HepG2 (cell line): ENCODE results near the gene TMEM198. TPM values are rescaled to one million over a fixed set of nuclear protein-coding genes. Genes with fewer than 3 reads are reported as not detected.

ENCODE experiments used
- CREM ChIP-seq, 2 experiments: sonication (generic) in 1 of 2; formaldehyde crosslinking in 1 of 2; IDR thresholded peaks; 2 replicates each; pipeline versions ENCODE4 v1.4.0 to v1.6.1; 2016 to 2020; ENCODE audit warnings: antibody characterized with exemption in 1 of 2, mild to moderate bottlenecking in 1 of 2, missing genetic modification reagents in 1 of 2
- HNRNPLL ChIP-seq: fragments of 200-400 bp; formaldehyde crosslinking; IDR thresholded peaks from 2 replicates; pipeline ENCODE4 v1.6.1; 2017; ENCODE audit warnings: mild to moderate bottlenecking, low read depth, low read length; ENCODE audit not compliant: poor library complexity, severe bottlenecking
- NCOR1 ChIP-seq: fragments of 200-600 bp; sonication (generic); IDR thresholded peaks from 2 replicates; pipeline ENCODE4 v1.7.0; 2017; ENCODE audit warnings: antibody characterized with exemption, low read length, borderline replicate concordance
- SMC3 ChIP-seq: IDR thresholded peaks from 2 replicates; pipeline ENCODE4 v1.6.1; 2011; ENCODE audit warnings: low read length, improper control_type of control experiment
- ZNF317 ChIP-seq: sonication (generic); formaldehyde crosslinking; IDR thresholded peaks from 2 replicates; pipeline ENCODE4 v1.5.0; 2020; ENCODE audit warnings: mild to moderate bottlenecking, missing genetic modification reagents
- ZNF776 ChIP-seq: sonication (generic); formaldehyde crosslinking; IDR thresholded peaks from 2 replicates; pipeline ENCODE4 v1.4.0; 2020; ENCODE audit warnings: mild to moderate bottlenecking, missing genetic modification reagents
- polyA plus RNA-seq, 8 experiments: library from polyadenylated mRNA; depleted of rRNA in 3 of 8; stranded (reverse) in 7 of 8; unstranded in 1 of 8; fragments of >200 nt; fragmentation: Illumina TruSeq in 4 of 8; extraction: Trizol in 4 of 8; gene quantifications; 2 replicates each; pipeline versions ENCODE4 v1.2.1 to v1.2.3, GENCODE V29; 2011 to 2016; ENCODE audit warnings: low read depth in 4 of 8, missing spikeins in 1 of 8, mixed read lengths in 1 of 8; ENCODE audit not compliant: insufficient read depth in 1 of 8
- total RNA-seq, 5 experiments: library from RNA; depleted of rRNA; stranded (reverse); fragments of >200 nt; fragmentation: Illumina TruSeq; extraction: Trizol; gene quantifications; 2 replicates each; pipeline ENCODE4 v1.2.3, GENCODE V29; 2016; ENCODE audit warnings: low read depth in 1 of 5
- TF ChIP-seq, protein P1 (sequence below): sonication (generic); formaldehyde crosslinking; IDR thresholded peaks from 2 replicates; pipeline ENCODE4 v1.4.0; 2020; ENCODE audit warnings: mild to moderate bottlenecking, missing genetic modification reagents
- TF ChIP-seq, protein P2 (sequence below): sonication (generic); formaldehyde crosslinking; IDR thresholded peaks from 2 replicates; pipeline ENCODE4 v1.4.0; 2020; ENCODE audit warnings: missing genetic modification reagents, borderline replicate concordance
- TF ChIP-seq, protein P3 (sequence below): sonication (generic); formaldehyde crosslinking; IDR thresholded peaks from 2 replicates; pipeline ENCODE4 v1.9.0; 2022; ENCODE audit warnings: missing genetic modification reagents, mild to moderate bottlenecking, borderline replicate concordance
- TF ChIP-seq, protein P4 (sequence below): IDR thresholded peaks from 2 replicates; pipeline ENCODE4 v1.6.1; 2016; ENCODE audit warnings: missing compliant biosample characterization, missing genetic modification reagents, borderline replicate concordance
- TF ChIP-seq, protein P5 (sequence below): IDR thresholded peaks from 2 replicates; pipeline ENCODE4 v1.6.1; 2016; ENCODE audit warnings: missing genetic modification reagents, missing compliant biosample characterization
- TF ChIP-seq, protein P6 (sequence below): sonication (generic); formaldehyde crosslinking; IDR thresholded peaks from 2 replicates; pipeline ENCODE4 v1.4.0; 2020; ENCODE audit warnings: missing genetic modification reagents
- TF ChIP-seq, protein P7 (sequence below): IDR thresholded peaks from 2 replicates; pipeline ENCODE4 v1.6.1; 2012; ENCODE audit warnings: inconsistent platforms
- TF ChIP-seq, protein P8 (sequence below), 2 experiments: sonication (generic) in 1 of 2; formaldehyde crosslinking in 1 of 2; IDR thresholded peaks; 2 replicates each; pipeline versions ENCODE4 v1.5.1 to v1.6.1; 2011 to 2020; ENCODE audit warnings: borderline replicate concordance in 1 of 2, low read depth in 1 of 2, low read length in 1 of 2, mild to moderate bottlenecking in 1 of 2, missing genetic modification reagents in 1 of 2, moderate library complexity in 1 of 2

The TMEM198 gene
- total and polyA plus RNA-seq, 2 of the 13 experiments (the other 11 are each of a cell fraction or from before 2014, with no cell fraction given), result 17.3 to 23.5 TPM

DNA sequence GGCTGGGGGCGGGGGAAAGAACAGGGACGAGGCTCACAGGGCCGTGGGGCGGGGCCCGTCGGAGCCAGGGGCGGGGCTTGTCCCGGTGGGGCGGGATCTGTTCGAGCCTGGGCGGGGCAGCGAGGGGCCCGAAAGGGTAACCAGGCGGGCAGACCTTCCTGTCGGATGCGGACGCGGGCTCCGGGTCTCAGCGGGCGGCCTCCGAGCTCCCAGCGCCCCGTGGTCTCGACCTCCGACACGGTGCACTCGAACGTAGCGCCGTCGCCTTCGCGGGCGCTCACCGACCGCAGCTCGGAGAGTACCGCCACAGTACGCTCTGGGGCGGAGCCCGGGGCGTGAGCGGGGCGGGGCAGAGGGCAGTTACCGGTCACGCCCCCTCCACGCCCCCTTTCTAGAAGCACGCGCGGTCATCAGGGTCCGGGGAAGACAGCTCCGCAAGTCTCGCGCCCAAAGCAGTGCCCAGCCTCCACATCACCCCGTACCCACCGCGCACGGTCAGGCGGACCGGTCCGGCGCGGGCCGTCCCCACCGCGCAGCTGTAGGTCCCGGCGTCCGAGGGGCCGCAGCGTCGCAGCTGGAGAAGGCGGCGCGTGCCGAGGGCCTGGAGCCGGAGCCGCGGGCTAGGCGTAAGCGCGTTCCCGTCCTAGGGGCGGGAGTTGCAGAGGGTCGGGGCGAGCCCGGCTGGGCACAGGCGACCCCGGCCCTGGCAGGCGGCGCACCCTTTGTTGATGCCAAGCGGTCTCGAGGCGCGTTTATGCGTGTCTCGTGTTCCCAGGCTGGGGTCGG lies 8.7 kb downstream of the TMEM198 start (continued):
- TF ChIP-seq, protein P1, sequence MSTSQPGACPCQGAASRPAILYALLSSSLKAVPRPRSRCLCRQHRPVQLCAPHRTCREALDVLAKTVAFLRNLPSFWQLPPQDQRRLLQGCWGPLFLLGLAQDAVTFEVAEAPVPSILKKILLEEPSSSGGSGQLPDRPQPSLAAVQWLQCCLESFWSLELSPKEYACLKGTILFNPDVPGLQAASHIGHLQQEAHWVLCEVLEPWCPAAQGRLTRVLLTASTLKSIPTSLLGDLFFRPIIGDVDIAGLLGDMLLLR, result 0 out of 2 replicates have a peak, but pooled peaks have one; percentile 61
- TF ChIP-seq, protein P2, sequence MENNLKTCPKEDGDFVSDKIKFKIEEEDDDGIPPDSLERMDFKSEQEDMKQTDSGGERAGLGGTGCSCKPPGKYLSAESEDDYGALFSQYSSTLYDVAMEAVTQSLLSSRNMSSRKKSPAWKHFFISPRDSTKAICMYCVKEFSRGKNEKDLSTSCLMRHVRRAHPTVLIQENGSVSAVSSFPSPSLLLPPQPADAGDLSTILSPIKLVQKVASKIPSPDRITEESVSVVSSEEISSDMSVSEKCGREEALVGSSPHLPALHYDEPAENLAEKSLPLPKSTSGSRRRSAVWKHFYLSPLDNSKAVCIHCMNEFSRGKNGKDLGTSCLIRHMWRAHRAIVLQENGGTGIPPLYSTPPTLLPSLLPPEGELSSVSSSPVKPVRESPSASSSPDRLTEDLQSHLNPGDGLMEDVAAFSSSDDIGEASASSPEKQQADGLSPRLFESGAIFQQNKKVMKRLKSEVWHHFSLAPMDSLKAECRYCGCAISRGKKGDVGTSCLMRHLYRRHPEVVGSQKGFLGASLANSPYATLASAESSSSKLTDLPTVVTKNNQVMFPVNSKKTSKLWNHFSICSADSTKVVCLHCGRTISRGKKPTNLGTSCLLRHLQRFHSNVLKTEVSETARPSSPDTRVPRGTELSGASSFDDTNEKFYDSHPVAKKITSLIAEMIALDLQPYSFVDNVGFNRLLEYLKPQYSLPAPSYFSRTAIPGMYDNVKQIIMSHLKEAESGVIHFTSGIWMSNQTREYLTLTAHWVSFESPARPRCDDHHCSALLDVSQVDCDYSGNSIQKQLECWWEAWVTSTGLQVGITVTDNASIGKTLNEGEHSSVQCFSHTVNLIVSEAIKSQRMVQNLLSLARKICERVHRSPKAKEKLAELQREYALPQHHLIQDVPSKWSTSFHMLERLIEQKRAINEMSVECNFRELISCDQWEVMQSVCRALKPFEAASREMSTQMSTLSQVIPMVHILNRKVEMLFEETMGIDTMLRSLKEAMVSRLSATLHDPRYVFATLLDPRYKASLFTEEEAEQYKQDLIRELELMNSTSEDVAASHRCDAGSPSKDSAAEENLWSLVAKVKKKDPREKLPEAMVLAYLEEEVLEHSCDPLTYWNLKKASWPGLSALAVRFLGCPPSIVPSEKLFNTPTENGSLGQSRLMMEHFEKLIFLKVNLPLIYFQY (CRISPR knock-in tag), result no peak; the same call in 1 of the 2 replicates
- TF ChIP-seq NCOR1 (no peak), SMC3 (no peak), HNRNPLL (peak; percentile 79), ZNF776 (CRISPR knock-in tag) (peak; percentile 64; the same call in 1 of the 2 replicates), CREM (IDR thresholded peaks at IDR 0.05) (no peak), CREM (CRISPR knock-in tag; IDR thresholded peaks at IDR 0.05) (no peak), ZNF317 (no peak; the same call in none of the 2 replicates)
- TF ChIP-seq, protein P3, sequence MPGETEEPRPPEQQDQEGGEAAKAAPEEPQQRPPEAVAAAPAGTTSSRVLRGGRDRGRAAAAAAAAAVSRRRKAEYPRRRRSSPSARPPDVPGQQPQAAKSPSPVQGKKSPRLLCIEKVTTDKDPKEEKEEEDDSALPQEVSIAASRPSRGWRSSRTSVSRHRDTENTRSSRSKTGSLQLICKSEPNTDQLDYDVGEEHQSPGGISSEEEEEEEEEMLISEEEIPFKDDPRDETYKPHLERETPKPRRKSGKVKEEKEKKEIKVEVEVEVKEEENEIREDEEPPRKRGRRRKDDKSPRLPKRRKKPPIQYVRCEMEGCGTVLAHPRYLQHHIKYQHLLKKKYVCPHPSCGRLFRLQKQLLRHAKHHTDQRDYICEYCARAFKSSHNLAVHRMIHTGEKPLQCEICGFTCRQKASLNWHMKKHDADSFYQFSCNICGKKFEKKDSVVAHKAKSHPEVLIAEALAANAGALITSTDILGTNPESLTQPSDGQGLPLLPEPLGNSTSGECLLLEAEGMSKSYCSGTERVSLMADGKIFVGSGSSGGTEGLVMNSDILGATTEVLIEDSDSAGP (CRISPR knock-in tag), result peak; percentile 74
- TF ChIP-seq, protein P4, sequence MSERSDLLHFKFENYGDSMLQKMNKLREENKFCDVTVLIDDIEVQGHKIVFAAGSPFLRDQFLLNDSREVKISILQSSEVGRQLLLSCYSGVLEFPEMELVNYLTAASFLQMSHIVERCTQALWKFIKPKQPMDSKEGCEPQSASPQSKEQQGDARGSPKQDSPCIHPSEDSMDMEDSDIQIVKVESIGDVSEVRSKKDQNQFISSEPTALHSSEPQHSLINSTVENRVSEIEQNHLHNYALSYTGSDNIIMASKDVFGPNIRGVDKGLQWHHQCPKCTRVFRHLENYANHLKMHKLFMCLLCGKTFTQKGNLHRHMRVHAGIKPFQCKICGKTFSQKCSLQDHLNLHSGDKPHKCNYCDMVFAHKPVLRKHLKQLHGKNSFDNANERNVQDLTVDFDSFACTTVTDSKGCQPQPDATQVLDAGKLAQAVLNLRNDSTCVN (CRISPR knock-in tag), result peak; percentile 46; the same call in 1 of the 2 replicates
- TF ChIP-seq, protein P5, sequence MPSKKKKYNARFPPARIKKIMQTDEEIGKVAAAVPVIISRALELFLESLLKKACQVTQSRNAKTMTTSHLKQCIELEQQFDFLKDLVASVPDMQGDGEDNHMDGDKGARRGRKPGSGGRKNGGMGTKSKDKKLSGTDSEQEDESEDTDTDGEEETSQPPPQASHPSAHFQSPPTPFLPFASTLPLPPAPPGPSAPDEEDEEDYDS (CRISPR knock-in tag), result peak; percentile 81
- TF ChIP-seq, protein P6, sequence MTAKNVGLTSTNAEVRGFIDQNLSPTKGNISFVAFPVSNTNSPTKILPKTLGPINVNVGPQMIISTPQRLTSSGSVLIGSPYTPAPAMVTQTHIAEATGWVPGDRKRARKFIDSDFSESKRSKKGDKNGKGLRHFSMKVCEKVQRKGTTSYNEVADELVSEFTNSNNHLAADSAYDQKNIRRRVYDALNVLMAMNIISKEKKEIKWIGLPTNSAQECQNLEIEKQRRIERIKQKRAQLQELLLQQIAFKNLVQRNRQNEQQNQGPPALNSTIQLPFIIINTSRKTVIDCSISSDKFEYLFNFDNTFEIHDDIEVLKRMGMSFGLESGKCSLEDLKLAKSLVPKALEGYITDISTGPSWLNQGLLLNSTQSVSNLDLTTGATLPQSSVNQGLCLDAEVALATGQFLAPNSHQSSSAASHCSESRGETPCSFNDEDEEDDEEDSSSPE (CRISPR knock-in tag), result peak; percentile 85
- TF ChIP-seq, protein P7, sequence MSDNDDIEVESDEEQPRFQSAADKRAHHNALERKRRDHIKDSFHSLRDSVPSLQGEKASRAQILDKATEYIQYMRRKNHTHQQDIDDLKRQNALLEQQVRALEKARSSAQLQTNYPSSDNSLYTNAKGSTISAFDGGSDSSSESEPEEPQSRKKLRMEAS, result peak; percentile 89
- TF ChIP-seq, protein P8, sequence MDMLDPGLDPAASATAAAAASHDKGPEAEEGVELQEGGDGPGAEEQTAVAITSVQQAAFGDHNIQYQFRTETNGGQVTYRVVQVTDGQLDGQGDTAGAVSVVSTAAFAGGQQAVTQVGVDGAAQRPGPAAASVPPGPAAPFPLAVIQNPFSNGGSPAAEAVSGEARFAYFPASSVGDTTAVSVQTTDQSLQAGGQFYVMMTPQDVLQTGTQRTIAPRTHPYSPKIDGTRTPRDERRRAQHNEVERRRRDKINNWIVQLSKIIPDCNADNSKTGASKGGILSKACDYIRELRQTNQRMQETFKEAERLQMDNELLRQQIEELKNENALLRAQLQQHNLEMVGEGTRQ (IDR thresholded peaks at IDR 0.05; ENCODE audit: low read depth, low read length), result no peak
- TF ChIP-seq, protein P8 (CRISPR knock-in tag; IDR thresholded peaks at IDR 0.05; ENCODE audit: borderline replicate concordance), result peak; percentile 54; the same call in 1 of the 2 replicates
